ENCODE measurements around the gene POU2F1.

DNA sequence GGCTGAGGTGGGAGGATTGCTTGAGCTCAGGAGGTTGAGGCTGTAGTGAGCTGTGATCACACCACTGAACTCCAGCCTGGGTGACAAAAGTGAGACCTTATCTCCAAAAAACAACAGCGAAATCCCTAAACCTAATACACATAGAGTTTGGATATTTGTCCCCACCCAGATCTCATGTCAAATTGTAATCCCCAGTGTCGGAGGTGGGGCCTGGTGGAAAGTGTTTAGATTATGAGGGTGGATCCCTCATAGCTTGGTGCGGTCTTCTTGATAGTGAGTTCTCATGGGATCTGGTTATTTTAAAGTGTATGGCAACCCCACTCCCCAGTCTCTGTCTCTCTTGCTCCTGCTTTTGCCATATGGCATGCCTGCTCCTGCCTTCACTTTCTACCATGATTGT, 94.0 kb downstream of the POU2F1 start:
- TF ChIP-seq, protein P1, sequence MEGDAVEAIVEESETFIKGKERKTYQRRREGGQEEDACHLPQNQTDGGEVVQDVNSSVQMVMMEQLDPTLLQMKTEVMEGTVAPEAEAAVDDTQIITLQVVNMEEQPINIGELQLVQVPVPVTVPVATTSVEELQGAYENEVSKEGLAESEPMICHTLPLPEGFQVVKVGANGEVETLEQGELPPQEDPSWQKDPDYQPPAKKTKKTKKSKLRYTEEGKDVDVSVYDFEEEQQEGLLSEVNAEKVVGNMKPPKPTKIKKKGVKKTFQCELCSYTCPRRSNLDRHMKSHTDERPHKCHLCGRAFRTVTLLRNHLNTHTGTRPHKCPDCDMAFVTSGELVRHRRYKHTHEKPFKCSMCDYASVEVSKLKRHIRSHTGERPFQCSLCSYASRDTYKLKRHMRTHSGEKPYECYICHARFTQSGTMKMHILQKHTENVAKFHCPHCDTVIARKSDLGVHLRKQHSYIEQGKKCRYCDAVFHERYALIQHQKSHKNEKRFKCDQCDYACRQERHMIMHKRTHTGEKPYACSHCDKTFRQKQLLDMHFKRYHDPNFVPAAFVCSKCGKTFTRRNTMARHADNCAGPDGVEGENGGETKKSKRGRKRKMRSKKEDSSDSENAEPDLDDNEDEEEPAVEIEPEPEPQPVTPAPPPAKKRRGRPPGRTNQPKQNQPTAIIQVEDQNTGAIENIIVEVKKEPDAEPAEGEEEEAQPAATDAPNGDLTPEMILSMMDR (conservative IDR thresholded peaks at IDR 0.05; ENCODE audit: low read depth in 2 of 2), result no peak
- no peak for TF ChIP-seq POLR2AphosphoS5 (IDR thresholded peaks at IDR 0.05; ENCODE audit: low read depth)
- TF ChIP-seq EZH2 (IDR thresholded peaks at IDR 0.05; ENCODE audit: low read depth, unreplicated experiment), result no peak
- no peak for TF ChIP-seq JUNB (IDR thresholded peaks at IDR 0.05; ENCODE audit: unreplicated experiment)
